ENCODE measurements around the gene CNTNAP2.

The CNTNAP2 gene

GRCh38 chr7:148185041-148185440, 2068.4 kb downstream of the CNTNAP2 start:
- no peak for DNase-seq

- no peak for DNase-seq
Observed at GRCh38 chr7:148187471-148187870, 2070.9 kb downstream of the CNTNAP2 start.

DNA sequence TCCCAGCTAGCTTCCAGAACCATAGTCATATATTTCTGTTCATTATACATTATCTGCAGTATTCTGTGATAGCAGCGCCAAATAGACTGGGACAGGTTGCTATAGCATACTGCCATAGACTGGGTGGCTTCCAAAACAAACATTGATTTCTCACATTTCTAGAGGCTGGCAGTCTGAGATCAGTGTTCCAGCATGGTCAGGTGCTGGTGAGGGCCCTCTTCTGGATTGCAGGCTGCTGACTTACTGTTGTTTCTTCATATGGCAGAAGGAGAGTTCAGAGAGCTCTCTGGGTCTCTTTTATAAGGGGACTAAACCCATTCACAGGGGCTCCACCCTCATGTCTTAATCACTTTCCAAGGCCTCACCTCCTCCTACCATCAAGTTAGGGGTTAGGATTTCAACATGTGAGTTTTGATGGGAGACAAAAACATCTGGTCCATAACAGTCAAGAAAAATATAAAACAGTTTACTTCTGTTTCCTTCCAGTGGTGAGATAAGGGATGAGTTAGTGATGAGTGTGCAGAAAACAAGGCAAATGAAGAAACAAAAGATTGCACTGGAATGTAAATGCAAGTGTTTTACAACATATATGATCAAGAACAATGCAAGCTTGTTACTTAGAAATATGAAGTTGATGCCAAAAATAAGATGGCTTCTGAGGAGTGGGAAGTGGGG, 2074.9 kb downstream of the CNTNAP2 start:
- no peak for DNase-seq

- DNase-seq: no peak
Observed at GRCh38 chr7:148192491-148192890, 2075.9 kb downstream of the CNTNAP2 start.

- DNase-seq: no peak
Observed at GRCh38 chr7:148201992-148202391, 2085.4 kb downstream of the CNTNAP2 start.

DNA sequence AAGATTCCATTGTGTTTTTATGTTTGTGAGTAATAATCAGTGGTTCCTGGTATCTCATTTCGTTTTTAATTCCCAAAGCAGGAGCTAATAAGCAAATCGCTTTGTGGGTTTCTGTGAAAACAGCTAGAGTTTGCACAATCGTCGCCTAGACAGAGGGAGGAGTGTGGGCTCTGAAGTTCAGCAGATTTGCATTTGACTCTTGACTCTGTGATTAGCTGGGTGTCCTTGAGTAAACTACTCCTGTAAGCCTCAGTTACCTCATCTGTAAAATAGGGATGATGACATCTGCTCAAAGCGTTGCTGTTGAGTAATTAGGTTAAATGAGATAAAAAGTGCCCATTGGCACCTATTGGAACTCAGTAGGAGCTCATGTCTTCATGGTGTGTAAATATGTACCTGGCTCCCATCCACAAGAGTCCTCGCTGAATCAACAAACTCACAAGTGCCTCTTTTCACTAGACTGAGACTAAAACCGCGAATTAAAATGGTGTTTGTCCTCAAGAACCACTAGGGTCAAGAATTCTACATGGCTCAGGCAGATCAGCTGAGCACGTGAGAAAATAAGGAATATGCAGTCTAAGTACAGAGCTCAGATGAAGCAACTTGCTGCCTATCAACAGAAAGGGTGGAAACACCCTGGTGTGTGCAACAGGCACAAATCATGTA, 2088.2 kb downstream of the CNTNAP2 start:
- DNase-seq: no peak

GRCh38 chr7:148209643-148210190, 2093.1 kb downstream of the CNTNAP2 start:
- DNase-seq: peak in 1 of 2 experiments; percentile 14

GRCh38 chr7:148210804-148211325, 2094.3 kb downstream of the CNTNAP2 start:
- DNase-seq: no peak

DNA sequence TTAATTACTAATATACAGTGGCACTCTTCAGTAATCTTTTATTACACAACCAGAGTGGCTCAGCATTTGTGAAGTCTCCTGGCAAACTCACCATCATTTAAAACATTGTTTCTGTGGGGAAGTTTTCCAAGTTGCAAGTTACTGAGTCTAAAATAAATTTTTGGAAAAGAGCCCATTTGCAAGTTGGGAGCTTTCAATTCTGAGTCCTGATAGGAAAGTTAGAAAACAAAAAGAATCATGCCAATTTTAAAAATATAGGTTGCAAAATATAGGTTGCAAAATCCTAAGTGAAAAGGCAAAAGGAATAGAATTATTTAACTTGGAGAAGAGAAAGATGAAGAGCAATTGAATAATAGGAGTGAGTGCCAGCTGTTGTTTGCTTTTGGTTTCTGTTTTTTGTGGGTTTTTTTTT, 2095.1 kb downstream of the CNTNAP2 start:
- DNase-seq: no peak

DNA sequence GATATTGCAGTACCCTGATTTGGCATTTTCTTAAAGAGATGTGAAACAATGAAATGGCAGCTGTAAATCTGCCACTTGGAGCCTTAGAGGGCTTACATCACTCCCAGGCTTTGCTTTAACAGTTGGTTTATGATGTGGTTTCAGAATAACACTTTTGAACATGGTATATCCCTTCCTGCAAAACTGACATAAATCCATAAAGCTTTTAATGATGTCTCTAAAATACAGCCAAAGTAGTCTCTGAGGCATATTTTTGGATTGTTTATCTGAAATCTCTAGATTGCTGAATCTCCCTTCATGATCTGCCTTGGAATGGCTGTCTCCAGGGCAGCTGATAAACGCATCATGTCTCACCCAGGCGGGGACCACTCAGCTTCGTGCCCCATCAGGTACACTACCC, 2096.1 kb downstream of the CNTNAP2 start:
- DNase-seq: no peak

GRCh38 chr7:148214101-148214500, 2097.5 kb downstream of the CNTNAP2 start:
- DNase-seq: no peak

GRCh38 chr7:148218603-148219002, 2102.0 kb downstream of the CNTNAP2 start:
- DNase-seq: no peak

DNA sequence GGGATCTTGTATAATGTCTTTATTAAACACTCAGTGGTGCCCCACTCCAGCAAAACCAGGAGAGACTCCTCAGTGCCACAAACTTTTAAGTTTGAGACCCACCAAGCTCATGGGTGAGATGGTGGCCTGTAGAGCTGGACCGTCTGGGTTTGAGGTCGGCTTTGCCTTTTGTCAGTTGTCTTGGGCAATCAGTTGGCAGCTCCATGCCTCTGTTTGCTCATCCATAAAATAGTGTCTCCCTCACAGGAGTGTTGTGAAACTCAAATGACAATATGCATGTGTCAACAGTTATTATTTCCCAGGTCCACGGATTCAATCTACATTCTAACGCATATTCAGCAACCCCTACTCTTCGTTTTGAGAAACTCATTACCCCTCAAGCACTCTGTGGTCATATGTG, 2106.1 kb downstream of the CNTNAP2 start:
- no peak for DNase-seq

DNA sequence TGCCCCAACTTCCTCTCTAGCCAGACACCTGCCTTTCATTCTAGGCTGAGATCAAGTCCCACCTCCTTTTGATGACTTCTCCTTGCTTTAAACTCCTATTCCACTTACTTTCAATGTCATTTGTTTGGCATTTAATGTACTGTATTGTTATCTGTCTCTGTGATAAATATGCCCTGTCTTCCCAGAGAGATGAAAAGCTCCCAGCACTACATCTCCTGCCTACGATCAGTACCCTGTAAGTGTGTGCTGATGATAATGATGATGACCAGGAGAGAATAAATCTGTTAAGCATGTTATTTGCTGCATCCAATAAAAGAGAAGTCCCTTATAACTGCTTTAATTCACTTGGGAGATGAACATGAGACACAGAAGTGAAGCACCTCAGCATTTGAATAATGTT, 2106.6 kb downstream of the CNTNAP2 start:
- DNase-seq: no peak

DNA sequence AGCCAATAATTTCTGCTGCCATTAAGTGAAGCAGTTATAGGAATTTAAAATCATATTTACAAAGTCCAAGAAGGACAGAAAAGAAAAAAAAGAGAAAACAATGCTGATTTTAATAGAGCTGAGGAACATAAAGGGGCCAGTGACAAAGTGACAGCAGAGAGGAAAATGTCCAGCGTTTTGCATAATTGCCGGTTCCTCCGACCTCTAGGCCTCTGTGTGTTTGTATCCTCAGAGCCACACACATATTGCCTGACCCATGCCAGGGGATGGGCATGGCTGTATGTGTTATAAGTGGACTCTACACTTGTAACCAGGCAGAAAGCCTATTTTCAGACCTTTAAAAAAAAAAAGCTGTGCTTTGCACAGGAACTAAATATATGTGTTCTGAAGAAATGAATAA, 2107.1 kb downstream of the CNTNAP2 start:
- no peak for DNase-seq

- peak in 1 of 2 experiments; percentile 47 for DNase-seq
Observed at GRCh38 chr7:148230296-148230695, 2113.7 kb downstream of the CNTNAP2 start.

GRCh38 chr7:148230883-148231282, 2114.3 kb downstream of the CNTNAP2 start:
- DNase-seq: no peak

DNA sequence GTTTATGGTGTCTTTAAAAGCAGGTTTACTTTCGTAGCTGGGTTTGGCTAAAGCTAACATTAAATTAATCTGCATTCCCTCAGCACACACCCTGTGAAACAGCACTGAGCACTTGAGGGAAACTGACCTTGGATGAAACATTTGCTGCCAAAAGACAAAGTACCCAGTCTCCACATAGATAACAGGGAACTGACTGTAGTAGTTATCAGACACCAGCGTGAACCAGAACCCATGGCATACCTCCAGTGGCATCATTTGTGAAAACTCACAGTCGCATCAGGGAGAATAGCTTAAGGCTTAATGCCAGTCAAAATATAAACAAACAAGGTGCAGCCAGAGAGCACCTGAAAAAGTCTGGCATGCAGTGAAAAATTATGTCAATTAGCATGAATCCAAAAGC, 2116.2 kb downstream of the CNTNAP2 start:
- DNase-seq: no peak

- DNase-seq: no peak
Observed at GRCh38 chr7:148234715-148235114, 2118.1 kb downstream of the CNTNAP2 start.

GRCh38 chr7:148238761-148239325, 2122.2 kb downstream of the CNTNAP2 start:
- no peak for DNase-seq

DNA sequence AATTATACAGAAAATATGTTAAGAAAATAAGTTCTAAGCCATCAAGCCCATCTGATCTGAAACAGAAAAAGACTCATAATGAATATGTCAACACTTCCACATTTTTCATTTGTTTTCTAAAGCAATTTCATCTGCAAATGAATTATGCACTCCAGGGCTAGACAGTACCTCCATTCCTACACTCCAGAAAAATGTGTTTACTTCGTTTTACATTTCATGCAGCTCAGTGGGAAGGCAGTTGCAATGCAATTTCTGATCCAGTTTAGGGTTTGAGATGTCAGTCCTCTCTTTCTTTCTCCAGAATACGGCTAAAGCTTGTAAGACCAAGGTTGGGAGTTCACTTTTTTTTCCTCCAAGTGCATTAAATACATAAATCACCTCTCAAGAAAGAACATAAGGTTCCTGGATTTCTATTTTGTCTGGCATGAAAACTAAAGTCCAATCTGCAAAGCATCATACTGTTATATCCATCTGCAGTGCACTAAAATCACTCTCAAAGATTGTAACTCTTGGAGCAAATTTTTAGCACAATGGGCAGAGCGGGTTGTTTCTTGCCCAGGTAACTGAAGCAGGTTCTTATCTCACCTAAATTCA, 2125.2 kb downstream of the CNTNAP2 start:
- DNase-seq: no peak

DNA sequence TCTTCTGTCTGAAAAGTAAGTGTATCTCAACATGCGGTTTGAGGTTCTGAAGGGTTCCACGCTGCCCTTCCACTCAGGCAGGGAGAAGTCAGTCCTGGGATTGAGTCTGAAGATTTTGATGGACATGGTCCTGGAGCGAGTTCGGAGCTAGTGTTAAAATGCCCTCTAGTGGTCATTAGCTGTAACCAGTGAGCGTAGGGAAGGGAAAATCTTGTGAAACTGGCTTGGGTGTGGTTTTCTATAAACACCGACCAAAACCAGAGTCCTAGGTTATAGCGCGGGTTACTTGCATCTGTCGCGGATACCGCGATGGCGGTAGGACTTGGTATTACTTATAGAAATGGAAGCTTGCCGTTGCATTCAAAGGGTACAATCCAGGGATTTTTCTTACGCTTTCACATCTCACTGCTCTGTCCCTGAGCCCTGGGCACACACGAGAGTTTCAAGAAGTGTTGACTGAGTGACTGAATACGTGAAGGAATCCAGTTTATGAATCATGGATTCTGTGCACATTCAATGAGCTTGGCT, 2125.8 kb downstream of the CNTNAP2 start:
- DNase-seq: peak; percentile 47 to 82

DNA sequence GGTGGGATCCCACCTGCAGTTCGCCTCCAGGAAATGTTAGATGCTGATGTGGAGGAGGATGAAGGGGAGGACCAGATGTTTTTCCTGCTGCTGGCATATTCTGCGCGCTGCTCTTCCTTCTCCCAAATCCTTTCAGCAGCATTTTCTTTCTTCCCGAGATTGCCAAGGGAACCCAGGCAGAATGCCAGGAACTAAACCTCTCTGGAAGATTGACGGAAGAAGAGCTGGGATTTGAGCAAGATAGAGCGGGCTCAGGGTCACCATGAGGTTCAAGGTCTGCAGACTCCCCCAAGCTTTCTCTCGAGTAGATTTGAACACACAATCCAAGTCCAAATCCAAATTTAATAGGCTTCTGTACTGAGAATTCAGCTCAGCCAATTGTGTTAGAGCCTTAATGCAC, 2128.8 kb downstream of the CNTNAP2 start:
- DNase-seq: no peak

Data from NCI-H524 (cell line).